CD4-positive, alpha-beta T cell treated with Interleukin-4 for 1 hour (primary cell): ENCODE measurements around the gene RSKR.
"Not testable (repeated sequence)": the region's sequence is repeated elsewhere in the genome, so short reads cannot be mapped to it uniquely, and the experiment has no call there.

Source experiments
- DNase-seq, 2 donors: peaks; one replicate each; pipeline ENCODE4 v3.0.0-alpha.2; 2020 to 2022

Gene RSKR

GRCh38 chr17:28576758-28577465 is 37.1 kb downstream of the RSKR start, which contains the start of gene ALDOC:
Gene ALDOC, minus strand, starts transcription at chr17:28576895. Its CDS starts 1,363 bp downstream, at chr17:28575532.
- peak; percentile 97 for DNase-seq

GRCh38 chr17:28576016-28576415 is 38.0 kb downstream of the RSKR start:
- not testable (repeated sequence) for DNase-seq

- no peak for DNase-seq
Measured at GRCh38 chr17:28575126-28575795, 38.7 kb downstream of the RSKR start.

GRCh38 chr17:28574526-28574925 is 39.5 kb downstream of the RSKR start:
- peak in 1 of 2 donors; percentile 26 for DNase-seq

- no peak for DNase-seq
Measured at GRCh38 chr17:28573966-28574480, 40.0 kb downstream of the RSKR start.

GRCh38 chr17:28573521-28573920 is 40.5 kb downstream of the RSKR start:
- DNase-seq, result no peak

GRCh38 chr17:28573040-28573380 is 41.0 kb downstream of the RSKR start:
- DNase-seq, result no peak

GRCh38 chr17:28572259-28573039 is 41.5 kb downstream of the RSKR start:
- no peak for DNase-seq

- peak; percentile 89 to 91 for DNase-seq
Measured at GRCh38 chr17:28571361-28572122, 42.4 kb downstream of the RSKR start, which contains the start of gene PIGS. Gene PIGS, minus strand, starts transcription at chr17:28571524. Its CDS starts 28 bp downstream, at chr17:28571496.

- DNase-seq, result peak; percentile 35 to 51
Measured at GRCh38 chr17:28570716-28571360, 43.1 kb downstream of the RSKR start.

GRCh38 chr17:28569446-28569845 is 44.5 kb downstream of the RSKR start:
- no peak for DNase-seq

GRCh38 chr17:28567604-28568003 is 46.4 kb downstream of the RSKR start:
- DNase-seq, result no peak

- DNase-seq, result no peak
Measured at GRCh38 chr17:28563475-28563874, 50.5 kb downstream of the RSKR start.
